T-helper 9 cell (primary cell): ENCODE results near the gene MCM9.
A peak's percentile ranks its signal among the peaks of the same experiment; 100 is the strongest.
"Not testable (repeated sequence)": the region's sequence is repeated elsewhere in the genome, so short reads cannot be mapped to it uniquely, and the experiment has no call there.

Experiments used
- DNase-seq: peaks from one replicate; pipeline ENCODE4 v3.0.0-alpha.2; 2020

MCM9 gene

GRCh38 chr6:118789954-118790353 is 145.0 kb downstream of the MCM9 start:
- DNase-seq: no peak

DNA sequence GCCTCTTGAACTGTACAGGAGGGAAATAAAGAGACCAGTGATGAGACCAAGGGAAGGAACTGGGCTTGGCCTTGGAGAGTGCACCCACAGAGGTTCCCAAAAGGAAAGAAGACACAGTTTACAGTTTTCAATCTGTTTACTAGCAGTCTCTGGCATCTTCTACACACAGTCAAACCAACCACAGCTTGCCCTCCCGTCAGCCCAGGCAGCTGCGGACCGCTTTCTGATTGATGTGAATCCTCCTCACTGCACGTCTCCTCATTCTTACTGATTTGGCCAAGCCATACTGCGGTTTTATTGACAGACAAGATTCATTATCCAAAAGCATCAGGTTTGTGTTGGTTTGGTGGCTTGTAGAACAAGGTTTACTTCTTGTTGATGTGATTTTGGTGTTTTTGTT is 145.5 kb downstream of the MCM9 start:
- DNase-seq: no peak

DNA sequence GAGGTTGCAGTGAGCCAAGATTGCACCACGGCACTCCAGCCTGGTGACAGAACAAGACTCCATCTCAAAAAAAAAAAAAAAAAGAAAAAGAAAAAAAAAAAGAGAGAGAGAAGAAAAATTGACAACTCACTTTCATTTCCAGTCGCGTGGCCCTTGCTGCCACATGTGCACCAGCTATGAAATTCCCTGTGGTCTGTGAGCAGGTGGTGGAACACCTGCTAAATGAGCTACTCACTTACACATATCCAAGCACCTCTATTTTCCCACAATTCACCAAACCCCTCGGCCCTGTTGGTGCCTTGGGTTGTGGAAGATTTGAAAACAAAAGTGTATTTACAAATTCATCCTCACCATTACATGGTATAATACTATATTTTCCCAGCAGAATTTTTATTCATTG is 146.3 kb downstream of the MCM9 start:
- no peak for DNase-seq

DNA sequence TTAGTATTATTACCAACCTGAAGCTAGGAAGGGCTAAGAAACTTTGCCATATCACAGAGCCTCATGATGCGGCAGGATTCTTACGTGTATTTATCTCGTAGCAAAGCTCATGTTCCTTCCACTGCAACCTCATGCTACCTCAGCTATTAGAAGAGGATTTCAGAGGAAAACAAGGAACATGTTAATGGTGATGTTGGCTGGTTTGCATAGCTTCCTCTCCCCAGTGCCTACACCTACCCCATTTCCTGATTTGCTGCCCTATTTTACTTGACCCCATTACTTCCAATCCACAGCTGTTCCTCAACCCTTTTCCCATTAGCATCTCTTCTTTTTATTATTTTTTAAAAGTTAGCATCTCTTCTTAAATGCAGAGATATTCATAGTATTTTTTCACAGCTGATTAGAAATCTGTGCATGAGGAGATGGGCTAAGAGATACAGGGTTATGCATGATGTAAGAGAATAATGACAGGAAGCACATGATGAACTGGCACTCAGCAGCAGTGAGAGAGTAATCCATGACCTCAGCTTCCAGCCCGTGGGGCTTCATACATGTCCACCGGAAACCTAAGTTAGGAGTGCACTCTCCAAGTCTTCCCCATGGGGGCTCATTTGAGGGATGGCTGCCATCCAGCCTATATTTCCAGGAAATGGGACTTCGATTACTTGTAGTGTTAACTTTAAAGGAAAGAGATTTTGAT is 147.1 kb downstream of the MCM9 start:
- DNase-seq: no peak

DNA sequence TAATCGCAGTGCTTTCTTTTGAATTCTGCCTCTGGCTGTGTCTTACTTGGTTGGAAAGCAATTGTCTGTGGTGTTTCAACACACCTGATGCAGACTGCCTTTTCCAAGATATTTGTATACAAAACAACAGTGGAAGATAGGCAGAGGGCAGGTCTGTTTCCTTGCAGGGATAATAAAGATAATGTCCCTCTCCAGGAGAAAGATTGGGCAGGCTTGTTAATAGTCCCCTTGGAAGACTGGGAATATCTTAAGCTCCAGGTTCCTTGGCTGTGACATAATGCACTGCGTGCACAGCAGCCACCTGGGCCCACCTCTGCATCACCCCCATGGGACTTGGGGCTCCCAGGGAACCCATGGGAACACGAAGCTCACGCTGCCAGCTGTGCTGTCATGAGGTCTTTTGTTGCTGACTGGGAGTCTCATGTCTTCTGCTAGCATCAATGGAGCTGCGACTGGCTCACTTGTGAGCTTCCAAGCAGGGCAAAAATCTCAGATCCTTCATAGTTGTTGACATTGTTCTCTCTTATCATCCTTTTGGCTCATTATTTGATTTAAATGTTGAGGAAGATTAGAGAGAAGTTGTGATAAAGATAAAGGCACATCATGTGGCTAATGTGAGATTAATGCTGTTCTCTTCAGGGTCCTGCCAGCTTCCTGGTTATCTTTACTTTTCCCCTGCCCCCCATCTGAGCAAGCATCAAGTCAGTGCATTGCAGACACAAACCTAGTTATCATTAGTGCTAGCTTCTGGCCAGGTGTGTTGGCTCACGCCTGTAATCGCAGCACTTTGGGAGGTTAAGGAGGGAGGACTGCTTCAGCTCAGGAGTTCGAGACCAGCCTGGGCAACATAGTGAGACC is 148.1 kb downstream of the MCM9 start:
- no peak for DNase-seq

GRCh38 chr6:118785601-118786000 is 149.4 kb downstream of the MCM9 start:
- no peak for DNase-seq

GRCh38 chr6:118784641-118785164 is 150.3 kb downstream of the MCM9 start:
- no peak for DNase-seq

- no peak for DNase-seq
These were observed 150.9 kb downstream of the MCM9 start for GRCh38 chr6:118783931-118784550.

GRCh38 chr6:118782651-118783050 is 152.3 kb downstream of the MCM9 start:
- no peak for DNase-seq

DNA sequence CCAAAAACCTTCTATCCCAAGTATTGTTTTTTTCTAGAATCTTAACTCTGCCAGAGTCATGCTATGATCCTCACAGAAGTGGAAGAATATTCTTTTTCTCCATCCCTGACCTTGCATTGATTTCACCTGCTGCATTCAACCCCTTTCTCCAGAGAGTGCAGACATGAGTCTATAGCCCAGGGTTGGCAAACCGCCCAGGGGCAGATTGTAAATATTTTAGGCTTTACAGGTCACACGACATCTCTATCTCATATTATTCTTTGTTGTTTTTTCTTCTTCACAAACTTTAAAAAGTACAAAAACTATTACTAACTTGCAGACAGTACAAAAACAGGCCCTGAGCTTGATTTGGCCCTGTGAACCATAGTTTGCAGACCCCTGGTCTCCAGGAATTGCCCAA is 153.1 kb downstream of the MCM9 start:
- DNase-seq: no peak

DNA sequence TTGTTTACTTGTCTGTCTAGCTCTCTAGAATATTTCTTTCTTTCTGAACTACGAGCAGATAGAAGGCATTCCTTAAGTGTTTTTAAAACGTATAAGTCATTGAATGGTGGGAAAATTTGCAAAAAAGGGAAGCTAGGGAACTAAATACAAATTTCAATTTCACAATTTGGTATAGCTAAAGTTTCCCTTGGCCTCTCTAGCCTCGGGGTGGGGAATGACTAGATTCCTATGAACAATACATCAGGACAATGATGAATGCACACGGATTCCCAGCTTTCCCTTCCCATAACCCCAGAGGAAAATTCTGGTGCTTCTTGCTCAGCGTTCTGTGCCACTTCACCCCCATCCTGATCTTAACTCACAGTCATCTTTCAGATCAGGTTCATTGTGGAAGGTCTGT is 154.3 kb downstream of the MCM9 start:
- DNase-seq: no peak

DNA sequence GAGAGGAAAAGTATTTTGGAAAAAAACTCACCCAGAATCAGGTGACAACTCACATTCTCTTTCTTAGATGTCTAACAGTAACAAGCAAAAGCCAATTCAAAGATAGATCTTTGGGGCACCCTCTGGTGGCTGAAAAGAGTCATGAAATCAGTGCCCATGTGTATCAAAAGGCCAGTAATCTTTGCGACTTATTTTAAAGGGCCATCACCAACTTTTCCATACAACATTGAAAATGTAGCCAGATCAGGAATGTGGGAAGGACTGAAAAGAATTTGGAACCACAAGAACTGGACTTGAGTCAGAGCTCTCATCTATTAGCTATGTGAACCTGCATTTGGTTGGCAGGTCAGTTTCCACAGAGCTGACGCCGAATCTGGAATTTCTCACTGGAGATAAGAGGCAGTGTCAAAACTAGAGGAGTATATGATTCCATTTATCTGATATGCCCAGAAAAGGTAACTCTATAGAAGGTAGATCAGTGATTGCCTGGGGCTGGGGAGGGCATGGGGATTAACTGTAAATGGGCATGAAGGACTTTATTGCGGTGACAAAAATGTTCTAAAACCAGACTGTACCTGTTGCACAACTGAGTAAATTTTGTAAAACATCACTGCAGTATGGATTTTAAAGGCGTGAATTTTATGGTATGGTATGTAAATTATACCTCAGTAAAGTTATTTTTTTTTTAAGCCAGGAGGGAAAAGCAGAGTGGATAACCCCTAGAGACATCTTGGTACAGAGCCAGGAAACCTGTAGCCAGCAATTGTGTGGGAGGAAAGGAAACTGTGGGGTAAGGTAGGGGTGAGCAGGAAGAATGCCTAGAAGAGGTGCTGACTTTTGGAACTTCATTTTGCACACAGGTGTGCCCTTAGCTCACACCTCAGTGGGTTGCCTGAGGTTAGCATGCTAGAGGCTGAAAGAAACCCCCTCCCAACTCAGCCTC is 158.1 kb downstream of the MCM9 start:
- peak; percentile 29 for DNase-seq

GRCh38 chr6:118775381-118775780 is 159.6 kb downstream of the MCM9 start:
- no peak for DNase-seq

DNA sequence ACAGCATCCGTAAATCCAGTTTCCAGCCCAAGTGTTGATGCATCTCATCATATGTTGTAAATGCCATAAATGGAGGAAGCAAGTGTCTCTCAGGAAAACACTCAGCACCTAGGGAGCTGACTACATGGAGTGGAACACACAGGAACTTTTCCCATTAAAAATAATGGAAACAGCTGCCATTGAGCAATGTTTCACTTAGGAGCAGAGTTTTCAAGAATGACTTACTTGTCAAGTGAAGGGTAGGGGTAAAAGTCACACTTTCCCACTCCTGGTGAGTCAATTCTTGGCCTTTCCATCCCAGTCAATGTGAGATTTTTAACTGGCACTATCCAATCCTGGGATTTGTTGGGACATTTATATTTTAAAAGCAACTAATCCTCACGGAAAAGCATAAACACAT is 160.4 kb downstream of the MCM9 start:
- no peak for DNase-seq

DNA sequence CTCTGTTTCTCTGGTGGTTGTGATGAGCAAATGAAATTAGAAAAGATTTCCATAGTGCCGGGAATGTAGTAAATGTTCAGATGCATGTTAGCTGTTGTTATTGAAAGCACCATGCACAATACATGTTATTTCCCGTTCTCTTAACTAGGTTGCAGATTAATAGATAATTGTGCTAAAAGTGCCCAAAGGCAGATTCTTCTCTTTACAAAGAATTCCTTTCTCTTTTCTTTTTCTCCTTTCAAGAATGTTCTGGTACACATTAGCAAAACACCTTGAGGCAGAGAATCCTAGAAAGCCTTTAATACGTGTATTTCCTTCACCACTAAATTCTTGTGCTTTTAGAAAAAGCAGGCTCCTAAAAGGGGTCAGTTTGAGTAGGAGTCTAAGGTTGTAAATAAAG is 162.1 kb downstream of the MCM9 start:
- no peak for DNase-seq

DNA sequence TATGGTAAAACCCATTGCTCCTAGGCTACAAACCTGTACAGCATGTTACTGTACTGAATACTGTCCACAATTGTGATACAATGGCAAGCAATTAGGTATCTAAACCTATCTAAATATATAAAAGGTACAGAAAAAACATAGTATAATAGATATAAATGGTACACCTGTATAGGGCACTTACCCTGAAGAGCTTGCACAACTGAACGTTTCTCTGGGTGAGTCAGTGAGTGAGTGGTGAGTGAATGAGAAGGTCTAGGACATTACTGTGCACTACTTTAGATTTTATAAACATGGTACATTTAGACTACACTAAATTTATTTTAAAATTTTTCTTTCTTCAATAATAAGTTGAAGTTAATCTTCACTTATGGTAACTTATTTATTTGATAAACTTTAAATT is 163.7 kb downstream of the MCM9 start:
- DNase-seq: no peak

DNA sequence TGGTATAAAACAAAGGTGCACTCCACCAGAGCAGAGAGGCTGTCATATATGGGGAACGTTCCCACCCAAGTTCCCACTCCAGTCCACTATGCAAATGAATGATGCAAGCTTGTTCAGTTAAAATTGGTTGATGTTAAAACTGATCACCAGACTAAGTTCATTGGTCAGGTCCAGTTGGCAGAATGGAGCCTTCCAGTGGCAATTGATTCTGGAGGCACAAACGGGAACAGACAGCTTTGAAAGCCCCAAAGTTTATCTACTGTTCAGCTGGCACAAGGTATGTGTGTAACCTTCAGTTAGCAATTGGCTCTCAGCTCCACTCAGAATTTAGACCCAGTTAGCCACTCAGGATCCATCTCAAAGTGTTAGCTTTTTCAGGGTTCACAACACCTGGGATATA is 164.1 kb downstream of the MCM9 start:
- DNase-seq: no peak

DNA sequence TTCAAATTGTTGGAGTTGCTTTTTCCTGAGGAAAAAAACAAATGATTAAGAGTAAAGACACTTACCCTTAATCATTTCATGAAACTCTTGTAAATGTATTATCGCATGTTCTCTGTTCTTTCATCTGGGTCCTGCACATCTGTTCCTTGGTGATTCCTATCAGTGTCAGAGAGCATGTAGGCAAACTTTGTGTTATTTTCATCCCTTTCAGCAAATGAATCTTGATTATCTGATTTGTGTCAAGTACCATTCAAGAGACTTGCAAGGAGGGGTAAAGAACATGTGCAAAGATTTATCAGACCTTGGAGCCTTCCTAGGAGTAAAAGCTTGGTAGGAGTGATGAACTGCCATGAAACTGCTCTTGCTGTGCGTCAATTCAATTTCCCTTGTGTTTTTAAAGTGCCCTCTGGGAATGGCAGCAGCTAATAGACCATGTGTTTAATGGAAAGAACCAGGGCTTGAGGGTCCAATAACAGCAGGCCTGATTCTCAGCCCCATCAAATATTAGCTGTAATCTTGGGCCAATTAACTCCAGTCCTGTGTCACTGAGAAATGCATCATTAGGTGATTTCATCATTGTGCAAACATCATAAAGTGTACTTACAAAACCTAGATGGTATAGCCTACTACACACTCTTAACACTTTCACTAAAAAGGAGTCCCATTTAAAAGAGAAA is 164.7 kb downstream of the MCM9 start:
- no peak for DNase-seq

DNA sequence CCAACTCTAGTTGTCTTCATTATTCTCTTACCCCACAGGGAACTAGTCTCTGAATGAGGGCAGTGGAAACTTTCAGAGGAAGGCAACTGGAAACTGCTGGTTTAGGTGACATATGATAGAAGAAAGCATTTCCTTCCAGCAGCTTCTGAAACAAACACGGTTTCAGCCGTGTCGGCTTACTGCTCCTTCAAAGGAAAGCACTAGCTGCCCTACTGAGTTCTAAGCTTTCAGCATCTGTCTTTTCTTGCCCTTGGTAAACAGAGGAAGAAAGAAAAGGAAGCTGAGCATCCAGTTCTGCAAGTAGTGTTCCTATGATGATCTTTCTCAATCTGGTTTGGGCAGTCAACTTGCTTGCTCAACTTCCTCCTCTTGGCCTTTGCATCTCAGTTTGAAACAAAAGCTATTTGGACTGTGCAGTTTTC is 166.0 kb downstream of the MCM9 start:
- DNase-seq: no peak

DNA sequence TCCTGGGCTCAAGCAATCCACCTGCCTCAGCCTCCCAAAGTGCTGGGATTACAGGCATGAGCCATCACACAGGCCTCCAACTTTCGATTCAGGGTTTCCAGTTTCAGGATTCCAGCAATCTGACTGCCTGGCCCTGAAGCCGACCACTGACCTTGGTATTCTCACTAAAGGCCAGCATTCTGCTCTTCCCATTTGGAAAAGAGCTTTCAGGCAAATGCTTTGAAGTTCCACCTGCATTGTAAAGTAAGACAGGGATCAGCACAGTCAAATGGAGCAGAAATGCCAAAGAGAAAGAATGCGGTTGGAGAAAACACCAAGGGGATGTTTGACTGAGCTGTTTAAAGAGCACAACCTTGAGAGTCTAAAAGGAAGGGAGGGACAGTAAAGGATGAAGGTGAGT is 166.5 kb downstream of the MCM9 start:
- no peak for DNase-seq

DNA sequence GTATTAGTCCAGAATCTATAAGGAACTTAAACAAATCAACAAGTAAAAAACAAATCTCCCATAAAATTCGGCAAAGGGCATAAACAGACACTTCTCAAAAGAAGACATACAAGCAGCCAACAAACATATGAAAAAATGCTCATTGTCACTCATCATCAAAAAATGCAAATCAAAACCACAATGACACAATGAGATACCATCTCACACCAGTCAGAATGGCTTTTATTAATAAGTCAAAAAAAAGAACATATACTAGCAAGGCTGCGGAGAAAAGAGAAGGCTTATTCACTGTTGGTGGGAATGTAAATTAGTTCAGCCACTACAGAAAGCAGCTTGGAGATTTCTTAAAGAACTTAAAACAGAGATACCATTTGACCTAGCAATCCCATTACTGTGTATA is 169.6 kb downstream of the MCM9 start:
- DNase-seq: not testable (repeated sequence)

- DNase-seq: no peak
These were observed 170.2 kb downstream of the MCM9 start for GRCh38 chr6:118764766-118765165.
